HG02763 (cell line): ENCODE measurements around the gene UGP2.
"Not testable (repeated sequence)": the region's sequence is repeated elsewhere in the genome, so short reads cannot be mapped to it uniquely, and the experiment has no call there.

ENCODE experiments used
- ATAC-seq: cut with Tn5 transposase; IDR thresholded peaks from one replicate; pipeline ENCODE4 v1.9.1; 2021; ENCODE audit warnings: mild to moderate bottlenecking, moderate library complexity; ENCODE audit not compliant: unreplicated experiment

The UGP2 gene

DNA sequence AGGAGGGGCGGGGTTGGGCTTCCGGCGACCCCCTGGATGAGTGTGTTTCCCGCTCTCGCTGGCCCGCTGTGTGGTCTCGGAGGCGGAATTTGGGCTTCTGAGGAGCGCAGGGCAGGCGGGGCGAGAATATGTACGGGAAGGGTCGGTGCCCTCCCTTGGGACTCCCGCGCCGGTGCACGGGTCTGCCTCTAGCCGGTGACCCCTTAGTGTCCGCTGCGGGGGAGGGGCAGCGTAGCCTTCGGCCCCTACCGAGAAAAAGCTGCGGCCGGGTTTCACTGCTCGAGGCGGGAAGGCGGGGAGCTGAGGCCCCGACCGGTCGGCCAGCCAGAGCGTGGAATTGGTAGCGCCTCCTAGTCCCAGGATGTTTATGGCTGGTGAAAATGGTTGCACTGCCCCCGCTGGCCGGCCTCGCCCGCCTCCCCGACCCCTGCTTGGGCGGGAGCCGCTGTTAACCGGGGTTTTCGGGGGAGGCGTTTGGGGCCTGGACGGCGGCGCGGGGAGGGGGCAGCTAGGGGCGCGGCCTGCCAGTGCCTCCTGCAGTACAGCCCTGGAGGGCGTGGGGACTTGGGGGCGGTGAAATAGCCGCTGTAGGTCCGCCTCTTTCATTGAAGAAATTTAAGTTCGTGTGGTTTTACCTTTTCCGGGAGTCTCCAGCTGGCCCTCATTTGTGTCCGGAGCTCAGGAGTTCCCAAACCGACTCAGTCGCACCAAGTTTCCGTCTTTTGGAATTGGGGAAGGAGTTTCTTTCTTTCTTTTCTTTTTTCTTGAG, at the start of gene UGP2:
Gene UGP2 (plus strand): TSS at position 643 of the 769 bp plus-strand sequence. CDS start 290 bp downstream, outside the sequence.
- ATAC-seq = peak; percentile 61

DNA sequence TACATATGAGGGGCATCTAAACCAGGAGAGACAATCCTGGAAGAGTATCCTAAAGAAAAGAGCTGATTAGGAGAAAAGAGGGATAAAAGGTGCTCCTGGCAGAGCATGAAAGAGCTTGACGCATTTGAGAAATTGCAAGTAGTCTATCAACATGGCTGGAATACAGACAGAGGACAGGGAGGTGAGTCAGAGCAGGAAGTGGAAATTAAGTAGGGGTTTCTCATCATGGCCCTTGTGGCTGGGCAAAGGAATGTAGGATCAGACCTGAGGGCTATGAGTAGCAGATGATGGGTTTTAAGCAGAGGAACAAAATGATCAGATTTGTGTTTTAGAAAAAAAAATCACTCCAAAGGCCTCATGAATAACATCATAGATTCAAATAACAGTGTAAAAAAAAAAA, 49.2 kb upstream of the UGP2 start:
- no peak for ATAC-seq

DNA sequence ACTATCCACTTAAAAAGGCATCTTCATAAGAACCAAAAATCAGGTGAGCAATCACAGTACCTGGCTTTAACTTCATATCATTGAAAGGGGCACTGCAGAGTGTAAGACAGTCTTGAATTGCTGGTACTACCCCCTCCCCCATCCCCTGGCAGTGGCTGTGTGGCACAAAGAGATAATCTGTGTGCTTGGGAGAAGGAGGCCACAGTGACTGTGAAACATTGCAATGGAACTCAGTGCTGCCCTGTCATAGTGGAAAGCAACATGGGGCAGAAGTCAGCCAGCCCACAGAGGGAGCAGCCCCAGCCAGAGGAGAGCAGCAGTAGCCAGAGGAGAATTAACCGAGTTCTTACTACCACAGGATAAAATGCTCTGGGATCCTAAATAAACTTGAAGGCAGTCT, 45.3 kb upstream of the UGP2 start:
- ATAC-seq = no peak

DNA sequence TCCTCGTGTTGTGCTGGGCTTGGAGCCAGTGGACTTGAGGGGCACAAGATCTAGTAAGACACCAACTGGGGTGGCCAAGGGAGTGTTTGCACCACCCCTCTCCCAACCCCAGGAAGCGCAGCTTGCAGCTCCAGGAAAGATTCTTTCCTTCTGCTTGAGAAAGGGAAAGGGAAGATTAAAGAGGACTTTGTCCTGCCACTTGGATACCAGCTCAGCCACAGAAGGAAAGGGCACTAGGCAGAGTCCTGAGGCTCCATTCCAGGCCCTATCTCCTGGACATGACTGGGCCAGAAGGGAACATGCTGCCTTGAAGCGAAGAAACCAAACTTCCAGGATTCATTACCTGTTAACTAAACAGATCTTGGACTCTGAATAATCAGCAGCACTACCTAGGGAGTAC, 44.9 kb upstream of the UGP2 start:
- ATAC-seq = no peak

DNA sequence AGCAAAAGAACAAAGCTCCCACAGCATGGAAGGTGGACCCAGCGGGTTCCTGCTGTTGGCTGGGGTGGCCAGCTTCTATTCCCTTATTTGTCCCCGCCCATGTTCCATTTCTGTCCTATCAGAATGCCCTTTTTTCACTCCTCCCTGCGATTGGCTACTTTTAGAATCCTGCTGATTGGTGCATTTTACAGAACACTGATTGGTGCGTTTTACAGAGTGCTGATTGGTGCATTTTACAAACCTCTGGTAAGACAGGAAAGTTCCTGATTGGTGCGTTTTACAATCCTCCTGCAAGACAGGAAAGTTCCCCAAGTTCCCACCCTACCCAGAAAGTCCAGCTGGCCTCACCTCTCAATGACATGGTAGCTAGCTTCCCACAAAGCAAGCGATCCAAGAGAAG, 40.2 kb upstream of the UGP2 start:
- ATAC-seq = no peak

DNA sequence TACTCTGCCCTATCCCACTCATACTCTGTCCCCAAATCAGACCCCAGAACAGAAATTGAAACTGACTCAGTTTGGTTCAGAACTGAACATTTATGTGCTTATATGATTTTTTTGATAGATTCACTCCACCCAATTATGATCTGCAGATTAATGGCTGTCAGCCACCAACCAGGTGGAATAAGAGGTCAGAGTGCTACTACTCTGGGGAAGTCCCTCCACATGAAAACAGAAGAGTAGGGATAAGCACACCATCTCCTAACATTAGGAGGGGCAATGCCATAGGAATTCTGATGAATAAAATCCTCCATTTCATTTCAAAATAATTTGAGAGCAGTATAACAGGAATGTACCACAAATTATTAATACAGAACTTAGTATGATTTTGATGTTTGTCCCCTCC, 36.3 kb upstream of the UGP2 start:
- ATAC-seq = no peak

DNA sequence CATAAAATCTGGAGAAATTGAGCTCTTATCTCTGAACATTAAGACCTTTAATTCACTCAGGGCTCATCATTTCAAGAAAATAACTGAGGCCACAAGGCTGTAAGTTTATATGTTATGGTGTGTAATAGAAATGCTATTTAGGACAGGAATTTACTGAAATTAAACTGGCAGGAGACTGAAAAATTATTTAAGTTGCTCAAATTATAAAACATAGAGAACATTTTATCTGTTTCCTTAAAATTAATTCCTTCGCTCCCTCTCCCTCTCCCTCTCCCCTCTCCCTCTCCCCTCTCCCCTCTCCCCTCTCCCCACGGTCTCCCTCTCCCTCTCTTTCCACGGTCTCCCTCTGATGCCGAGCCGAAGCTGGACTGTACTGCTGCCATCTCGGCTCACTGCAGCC, 33.7 kb upstream of the UGP2 start:
- ATAC-seq = not testable (repeated sequence)

DNA sequence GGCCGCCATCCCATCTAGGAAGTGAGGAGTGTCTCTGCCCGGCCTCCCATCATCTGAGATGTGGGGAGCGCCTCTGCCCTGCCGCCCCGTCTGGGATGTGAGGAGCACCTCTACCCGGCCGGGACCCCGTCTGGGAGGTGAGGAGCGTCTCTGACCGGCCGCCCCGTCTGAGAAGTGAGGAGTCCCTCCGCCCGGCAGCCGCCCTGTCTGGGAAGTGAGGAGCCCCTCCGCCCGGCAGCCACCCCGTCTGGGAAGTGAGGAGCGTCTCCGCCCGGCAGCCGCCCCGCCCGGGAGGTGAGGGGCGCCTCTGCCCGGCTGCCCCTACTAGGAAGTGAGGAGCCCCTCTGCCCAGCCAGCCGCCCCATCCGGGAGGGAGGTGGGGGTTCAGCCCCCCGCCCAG, 32.8 kb upstream of the UGP2 start:
- ATAC-seq = not testable (repeated sequence)

DNA sequence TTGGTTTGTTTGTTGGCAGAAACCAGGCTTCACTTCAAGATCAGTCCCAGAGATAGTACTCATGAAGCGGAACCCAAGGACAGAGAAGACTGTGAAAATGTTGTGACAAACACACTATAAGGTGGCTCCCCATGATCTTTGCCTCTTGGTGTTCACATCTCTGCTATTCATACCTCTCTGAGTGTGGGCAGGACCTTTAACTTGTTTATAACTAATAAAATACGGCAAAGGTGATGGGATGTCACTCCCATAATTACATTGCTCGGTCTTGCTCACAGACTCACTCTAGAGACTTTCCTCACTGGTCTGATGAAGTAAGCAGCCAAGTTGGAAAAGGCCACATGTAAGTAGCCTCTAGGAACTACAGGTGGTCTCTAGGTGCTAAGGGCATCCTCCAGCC, 30.6 kb upstream of the UGP2 start:
- no peak for ATAC-seq

DNA sequence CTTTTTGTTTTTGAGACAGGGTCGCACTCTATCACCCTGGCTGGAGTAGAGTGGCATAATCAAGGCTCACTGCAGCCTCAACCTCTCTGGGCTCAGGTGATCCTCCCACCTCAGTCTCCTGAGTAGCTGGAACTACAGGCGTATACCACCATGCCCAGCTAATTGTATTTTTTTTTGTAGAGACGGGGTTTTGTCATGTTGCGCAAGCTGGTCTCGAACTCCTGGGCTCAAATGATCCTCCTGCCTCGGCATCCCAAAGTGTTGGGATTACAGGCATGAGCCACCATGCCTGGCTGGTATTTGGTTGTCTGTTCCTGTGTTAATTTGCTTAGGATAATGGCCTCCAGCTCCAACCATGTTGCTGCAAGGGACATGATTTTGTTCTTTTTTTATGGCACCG, 29.8 kb upstream of the UGP2 start:
- ATAC-seq = not testable (repeated sequence)

DNA sequence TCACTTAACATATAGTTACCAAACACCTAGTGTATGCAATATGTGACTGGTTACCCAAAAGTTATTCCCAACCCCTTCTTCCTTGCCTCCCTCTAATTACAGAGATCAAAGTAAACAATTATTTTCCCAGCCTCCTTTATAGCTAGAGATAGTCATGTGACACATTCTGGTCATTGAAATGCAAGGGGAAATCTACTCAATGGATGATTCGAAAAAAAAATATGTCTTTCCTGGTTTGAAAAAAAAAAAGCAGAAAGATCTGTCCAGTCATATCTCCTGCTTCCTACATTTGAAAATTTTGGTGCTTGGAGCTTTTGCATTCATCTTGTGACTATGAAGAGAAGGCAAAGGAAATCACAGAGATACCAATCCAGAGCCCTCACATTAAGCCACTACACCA, 27.6 kb upstream of the UGP2 start:
- ATAC-seq = no peak

DNA sequence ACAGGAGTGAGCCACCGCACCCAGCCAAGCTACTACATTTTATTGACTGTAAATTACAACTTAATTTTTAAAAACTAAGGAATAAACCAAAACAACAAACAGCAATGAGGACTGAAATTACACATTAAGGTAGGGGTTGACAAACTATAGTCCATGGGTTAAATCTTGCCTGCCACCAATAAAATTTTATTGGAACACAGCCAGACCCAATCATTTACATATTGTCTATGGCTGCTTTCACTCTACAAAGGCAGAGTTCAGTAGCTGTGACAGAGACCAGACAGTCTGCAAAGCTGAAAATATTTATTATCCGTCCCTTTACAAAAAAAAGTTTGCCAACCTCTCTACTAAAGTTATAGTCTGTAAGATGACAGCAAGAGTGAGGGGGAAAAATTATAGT, 24.3 kb upstream of the UGP2 start:
- no peak for ATAC-seq

DNA sequence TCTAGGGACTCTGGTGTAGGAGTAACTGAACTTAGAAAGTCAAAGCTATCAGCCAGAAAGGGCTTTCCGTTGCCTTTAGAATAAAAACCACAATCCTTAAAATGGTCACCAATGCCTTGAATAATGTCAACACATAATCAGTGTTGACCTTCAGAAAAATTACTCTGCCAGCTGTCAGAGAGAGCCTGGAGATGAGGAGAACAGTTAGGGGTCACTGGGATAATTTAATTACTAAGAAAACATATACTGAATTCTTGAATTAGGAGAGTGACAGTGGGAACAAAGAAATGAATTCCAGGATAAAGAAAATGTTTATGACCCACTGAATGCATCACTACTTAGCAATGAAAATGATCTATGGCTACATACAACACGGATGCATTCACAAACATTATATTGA, 23.4 kb upstream of the UGP2 start:
- ATAC-seq = no peak

DNA sequence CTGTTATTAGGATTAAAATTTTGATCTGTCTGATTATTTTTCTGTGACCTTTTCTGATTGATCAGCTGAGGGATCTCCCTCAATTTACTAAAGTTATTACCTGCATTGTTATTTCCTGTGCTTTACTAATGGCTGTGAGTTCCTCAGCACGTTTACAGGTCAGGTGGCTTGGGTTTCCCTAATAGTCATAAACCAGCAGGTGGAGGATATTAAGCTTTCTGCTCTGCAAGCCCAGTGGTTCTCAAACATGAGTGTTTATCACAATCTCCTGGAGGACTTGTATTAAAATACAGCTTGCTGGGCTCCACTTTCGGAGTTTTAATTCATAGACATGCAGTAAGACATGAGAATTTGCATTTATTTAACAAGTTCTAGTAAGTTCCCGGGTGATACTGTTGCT, 22.4 kb upstream of the UGP2 start:
- no peak for ATAC-seq

DNA sequence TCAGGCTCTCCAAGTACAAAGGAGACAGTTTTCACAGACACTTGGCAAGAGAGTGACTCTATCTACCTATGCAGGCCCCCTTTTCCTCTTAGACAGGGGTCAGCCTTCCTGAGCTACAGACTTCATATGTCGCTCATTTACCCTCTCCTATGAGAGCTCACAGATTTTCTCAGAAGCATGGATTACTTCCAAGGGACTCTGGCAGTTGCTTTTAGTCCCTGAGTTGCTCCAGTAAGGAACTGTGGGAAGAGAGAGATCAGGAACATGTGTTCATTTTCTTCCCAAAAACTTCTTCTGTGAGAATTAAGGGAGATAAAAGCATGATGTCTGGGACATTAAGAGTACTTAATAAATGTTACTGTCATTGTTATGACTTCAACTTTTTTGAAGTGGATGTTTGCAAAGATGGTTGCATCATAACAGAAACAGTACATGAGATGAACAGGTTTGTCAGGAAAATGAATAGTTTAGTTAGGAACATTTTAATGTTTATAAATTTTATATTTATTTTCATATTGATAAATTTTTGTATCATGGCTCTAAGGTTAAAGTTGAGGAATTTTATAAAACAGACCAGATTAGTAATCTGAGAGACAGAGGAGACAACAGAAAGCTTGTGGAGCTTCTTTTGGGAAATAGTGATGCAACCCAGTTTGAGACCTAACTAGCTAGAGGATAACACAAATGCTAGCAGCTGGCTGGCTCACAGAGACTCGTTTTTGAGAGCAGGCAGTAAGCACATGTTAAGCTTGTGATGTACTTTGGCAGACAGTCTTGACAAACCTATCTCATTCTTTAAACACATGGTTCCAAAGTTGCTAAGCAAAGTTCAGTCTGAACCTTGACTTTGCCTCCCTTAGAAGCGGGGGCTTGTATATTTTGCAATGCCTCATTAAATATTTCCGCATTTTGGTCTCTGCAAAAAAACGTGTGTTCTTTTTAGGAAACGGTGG, 21.7 kb upstream of the UGP2 start:
- no peak for ATAC-seq

DNA sequence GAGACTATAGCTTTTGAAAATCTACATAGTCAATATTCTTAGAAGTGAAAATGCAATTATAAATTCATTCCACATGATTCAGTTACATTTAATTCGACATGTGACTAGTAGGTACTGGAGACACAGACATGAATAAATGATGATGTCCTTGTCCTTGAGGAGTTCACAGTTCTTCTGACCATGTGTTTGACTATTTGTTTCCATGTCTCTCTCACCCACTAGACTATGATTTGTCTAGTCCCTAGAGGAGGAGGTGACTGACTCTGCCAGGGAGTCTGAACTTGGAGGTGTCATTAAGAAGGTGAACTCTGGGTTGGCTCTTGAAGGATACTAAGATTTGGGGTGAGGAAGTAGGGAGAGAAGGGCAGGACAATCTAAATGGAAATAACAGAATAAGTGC, 20.7 kb upstream of the UGP2 start:
- ATAC-seq = no peak

DNA sequence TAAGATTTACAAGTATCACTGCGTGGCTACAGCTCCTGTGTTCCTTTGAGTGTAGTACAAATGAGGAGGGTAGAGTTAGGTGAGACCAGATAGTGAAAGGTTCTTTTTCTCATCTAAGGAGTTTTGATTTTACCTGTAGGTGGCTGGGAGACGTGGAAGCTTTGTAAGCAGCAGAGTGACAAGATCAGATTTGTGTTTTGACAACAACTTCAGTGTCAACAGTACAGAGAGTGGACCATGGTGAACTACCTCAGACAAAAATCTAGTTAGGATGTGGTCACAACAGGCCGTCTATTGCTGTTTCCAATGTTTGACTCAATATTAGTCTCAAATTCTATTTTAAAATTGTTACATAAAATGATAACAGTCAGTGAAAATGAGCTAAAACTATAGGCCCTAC, 20.3 kb upstream of the UGP2 start:
- no peak for ATAC-seq

DNA sequence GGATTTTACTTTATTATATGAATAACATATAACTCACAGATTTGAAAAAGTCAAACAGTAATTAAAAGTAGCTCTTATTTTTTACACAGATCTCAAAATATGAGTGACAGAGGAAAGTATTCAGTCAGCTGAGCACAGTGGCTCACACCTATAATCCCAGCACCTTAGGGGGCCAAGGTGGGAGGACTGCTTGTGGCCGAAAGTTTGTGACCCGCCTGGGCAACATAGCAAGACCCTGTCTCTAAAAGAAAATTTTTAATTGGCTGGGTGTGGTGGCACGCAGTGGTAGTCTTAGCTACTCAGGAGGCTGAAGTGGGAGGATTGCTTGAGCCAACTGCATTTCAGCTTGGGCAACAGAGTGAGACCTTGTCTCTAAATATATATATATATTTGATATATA, 19.2 kb upstream of the UGP2 start:
- no peak for ATAC-seq

DNA sequence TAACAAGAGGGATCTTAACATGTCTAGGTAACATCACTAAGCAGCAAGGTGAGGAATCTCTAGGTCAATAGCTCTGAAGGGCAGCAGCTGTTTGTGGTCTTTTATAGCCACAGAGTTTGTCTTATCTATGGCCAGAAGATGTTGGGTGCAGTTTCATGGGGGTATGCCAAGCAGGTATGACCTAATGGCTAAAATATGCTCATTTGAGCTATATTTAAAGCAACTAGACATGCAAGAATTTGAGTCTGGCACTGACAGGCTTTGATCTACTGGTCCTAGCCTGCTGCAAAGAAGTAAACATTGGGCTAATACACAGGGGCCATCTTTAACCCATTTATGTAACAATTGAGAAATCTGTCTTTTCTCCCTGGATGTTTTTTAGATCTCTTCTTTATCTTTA, 13.9 kb upstream of the UGP2 start:
- ATAC-seq = no peak

DNA sequence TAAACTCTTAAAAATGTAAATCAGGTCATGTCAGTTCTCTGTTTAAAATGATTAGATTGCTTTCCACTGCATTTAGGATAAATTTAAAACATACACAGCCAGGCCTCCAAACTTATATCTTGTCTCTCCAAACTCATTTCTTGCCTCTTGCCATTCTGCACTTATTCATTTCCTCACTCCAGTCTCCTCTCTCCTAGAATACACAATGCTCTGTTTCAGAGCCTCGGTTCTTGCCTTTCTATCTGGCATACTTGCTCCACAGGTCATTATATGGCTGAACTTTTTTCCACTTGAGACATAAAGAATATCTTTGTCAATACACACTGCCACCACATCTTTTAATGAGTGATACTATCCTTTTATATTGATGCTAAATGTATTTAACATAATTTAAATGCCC, 10.5 kb upstream of the UGP2 start:
- no peak for ATAC-seq

DNA sequence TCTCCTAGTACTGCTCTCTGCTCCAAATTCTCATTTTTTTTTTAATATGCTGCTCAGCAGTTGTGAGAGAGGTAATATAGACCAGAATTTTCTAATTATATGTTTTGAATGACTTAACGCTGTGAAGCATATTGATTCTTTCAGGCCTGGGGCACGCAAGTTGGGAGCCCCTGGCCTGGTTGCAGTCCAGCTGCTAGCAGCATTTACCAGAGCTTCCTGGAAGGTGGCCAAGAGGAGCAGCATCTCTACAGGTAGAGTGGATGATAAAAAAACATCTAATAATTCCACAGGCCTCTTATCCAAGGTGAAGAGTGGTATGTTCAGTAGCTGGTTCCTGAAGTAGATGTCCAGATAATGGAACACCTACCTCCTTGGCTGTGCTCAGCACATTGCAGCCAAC, 7.3 kb upstream of the UGP2 start:
- ATAC-seq = no peak

DNA sequence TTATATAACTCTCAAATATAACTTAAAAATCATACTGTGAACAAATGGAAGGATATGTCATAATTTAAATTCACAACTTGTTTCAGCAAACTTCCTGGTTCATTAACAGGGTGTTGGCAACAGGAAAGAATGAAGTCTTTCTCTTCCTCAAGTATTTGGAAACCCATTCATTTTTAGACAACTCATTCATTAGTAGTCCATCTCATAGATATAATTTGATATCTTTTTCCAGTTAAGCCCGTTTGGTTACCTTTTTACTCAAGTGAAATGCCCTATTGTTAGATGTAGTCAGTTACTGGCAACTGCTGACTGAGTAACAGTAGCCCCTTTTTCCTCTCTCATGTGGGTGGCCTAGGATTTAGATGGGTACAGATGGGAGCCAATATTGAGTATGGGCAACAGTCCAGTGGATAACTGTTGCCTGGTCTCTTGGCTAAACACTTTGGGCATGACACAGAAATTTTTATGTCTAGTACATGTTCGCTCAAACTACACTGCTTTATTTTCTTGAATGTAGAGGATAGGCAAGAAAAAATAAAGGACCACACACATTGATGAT, 4.6 kb upstream of the UGP2 start:
- ATAC-seq = no peak
